Breast epithelium (tissue), 3 donors: ENCODE results near the gene GAPDHS.

Experiments
- POLR2A ChIP-seq: fragments of 450-650 bp; IDR thresholded peaks from one replicate; pipeline ENCODE4 v1.6.1; 2016; ENCODE audit warnings: antibody characterized with exemption, mild to moderate bottlenecking, moderate library complexity
- POLR2AphosphoS5 ChIP-seq, 3 donors: sonication (generic); formaldehyde crosslinking; IDR thresholded peaks; one replicate each; pipeline ENCODE4 v1.6.1; 2017; ENCODE audit warnings: antibody characterized with exemption in 3 of 3
- TF ChIP-seq, protein P1 (sequence below), 3 donors: fragments of 450-650 bp; IDR thresholded peaks; one replicate each; pipeline ENCODE4 v1.5.1; 2016 to 2017; ENCODE audit warnings: antibody characterized with exemption in 3 of 3, mild to moderate bottlenecking in 3 of 3, moderate library complexity in 3 of 3

DNA sequence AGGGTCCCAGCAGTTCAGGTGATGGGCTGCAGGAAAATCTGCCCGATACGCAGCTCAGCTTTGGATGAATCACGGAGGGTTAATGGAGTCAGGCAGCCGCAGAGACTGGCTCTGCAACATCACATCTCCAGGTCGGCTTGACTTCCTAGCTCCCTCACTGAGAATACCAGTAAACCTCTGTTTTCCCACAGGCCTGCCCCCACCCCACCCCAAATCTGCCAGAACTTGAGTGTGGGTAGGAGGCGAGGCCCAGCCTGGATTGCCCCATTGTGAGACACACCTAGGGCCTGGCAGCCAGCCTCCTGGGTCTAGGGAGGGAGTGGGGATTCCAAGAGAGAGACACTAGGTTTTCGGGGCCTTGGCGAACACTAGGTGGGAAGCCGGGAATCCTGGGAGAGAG lies 39.3 kb upstream of the GAPDHS start:
- TF ChIP-seq, protein P1, sequence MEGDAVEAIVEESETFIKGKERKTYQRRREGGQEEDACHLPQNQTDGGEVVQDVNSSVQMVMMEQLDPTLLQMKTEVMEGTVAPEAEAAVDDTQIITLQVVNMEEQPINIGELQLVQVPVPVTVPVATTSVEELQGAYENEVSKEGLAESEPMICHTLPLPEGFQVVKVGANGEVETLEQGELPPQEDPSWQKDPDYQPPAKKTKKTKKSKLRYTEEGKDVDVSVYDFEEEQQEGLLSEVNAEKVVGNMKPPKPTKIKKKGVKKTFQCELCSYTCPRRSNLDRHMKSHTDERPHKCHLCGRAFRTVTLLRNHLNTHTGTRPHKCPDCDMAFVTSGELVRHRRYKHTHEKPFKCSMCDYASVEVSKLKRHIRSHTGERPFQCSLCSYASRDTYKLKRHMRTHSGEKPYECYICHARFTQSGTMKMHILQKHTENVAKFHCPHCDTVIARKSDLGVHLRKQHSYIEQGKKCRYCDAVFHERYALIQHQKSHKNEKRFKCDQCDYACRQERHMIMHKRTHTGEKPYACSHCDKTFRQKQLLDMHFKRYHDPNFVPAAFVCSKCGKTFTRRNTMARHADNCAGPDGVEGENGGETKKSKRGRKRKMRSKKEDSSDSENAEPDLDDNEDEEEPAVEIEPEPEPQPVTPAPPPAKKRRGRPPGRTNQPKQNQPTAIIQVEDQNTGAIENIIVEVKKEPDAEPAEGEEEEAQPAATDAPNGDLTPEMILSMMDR (IDR thresholded peaks at IDR 0.05) = no peak
- TF ChIP-seq POLR2A (no peak), POLR2AphosphoS5 (IDR thresholded peaks at IDR 0.05) (no peak)
